Kidney (tissue), 22 donors: ENCODE data around the gene CYP1A2. TPM values are rescaled to one million over a fixed set of nuclear protein-coding genes. Genes with fewer than 3 reads are reported as not detected.

Experiments
- DNase-seq, 5 donors: peaks; one replicate each; pipeline ENCODE4 v3.0.0-alpha.2; 2013 to 2020
- FAIRE-seq: peaks from 2 replicates; lab custom pipeline; 2012; peaks lifted over from hg19 to GRCh38; lab: Jason Lieb, UNC
- H3K27ac ChIP-seq, 2 donors: one replicate each; pipeline ENCODE4 v1.7.0; 2013; ENCODE audit warnings: low read depth in 2 of 2, low read length in 2 of 2, inconsistent platforms in 1 of 2
- H3K27me3 ChIP-seq: one replicate; pipeline ENCODE4 v1.7.1; 2013; ENCODE audit warnings: low read length, inconsistent platforms; ENCODE audit not compliant: control insufficient read depth, insufficient read depth
- H3K36me3 ChIP-seq, 3 donors: one replicate each; pipeline versions ENCODE4 v1.7.0 to v1.7.1; 2013; ENCODE audit warnings: low read length in 3 of 3, control low read depth in 1 of 3, inconsistent platforms in 1 of 3; ENCODE audit not compliant: insufficient read depth in 3 of 3, control insufficient read depth in 2 of 3
- H3K4me1 ChIP-seq, 3 donors: one replicate each; pipeline versions ENCODE4 v1.7.0 to v1.7.1; 2013; ENCODE audit warnings: low read length in 3 of 3, inconsistent platforms in 1 of 3, low read depth in 1 of 3; ENCODE audit not compliant: control insufficient read depth in 2 of 3, insufficient read depth in 2 of 3
- H3K4me3 ChIP-seq, 3 donors: one replicate each; pipeline versions ENCODE4 v1.7.0 to v1.8.1; 2013; ENCODE audit warnings: low read length in 3 of 3, control low read depth in 1 of 3, inconsistent platforms in 1 of 3
- H3K9ac ChIP-seq, 3 donors: one replicate each; pipeline versions ENCODE4 v1.7.0 to v1.7.1; 2013; ENCODE audit warnings: low read length in 3 of 3, control low read depth in 1 of 3, inconsistent platforms in 1 of 3
- H3K9me3 ChIP-seq, 3 donors: one replicate each; pipeline versions ENCODE4 v1.7.0 to v1.7.1; 2013; ENCODE audit warnings: low read length in 3 of 3, control low read depth in 1 of 3, inconsistent platforms in 1 of 3; ENCODE audit not compliant: control insufficient read depth in 2 of 3, insufficient read depth in 1 of 3
- CTCF ChIP-seq: IDR thresholded peaks from 3 replicates; pipeline ENCODE4 v1.5.1; 2012; ENCODE audit warnings: mild to moderate bottlenecking, moderate library complexity, borderline replicate concordance; ENCODE audit not compliant: insufficient read depth; ENCODE audit errors: extremely low read depth
- intact Hi-C: fragments of 100-400 bp; cut with DNase I; formaldehyde crosslinking; loops from one replicate; pipeline ENCODE4 v1.11.1; 2022
- long read RNA-seq, 10 donors: library from polyadenylated mRNA in 1 of 10; unstranded in 1 of 10; transcript quantifications; one replicate each; pipeline ENCODE4 v2.0.0 and lab custom pipeline, GENCODE V29; 2021 to 2026
- polyA plus RNA-seq: library from polyadenylated mRNA; stranded (reverse); fragments of 350-450 nt; fragmentation: Illumina TruSeq; extraction: RNeasy Lipid Tissue Mini Kit (QIAGEN cat#74804); gene quantifications from one replicate; pipeline ENCODE4 v1.2.3, GENCODE V29; 2014; ENCODE audit warnings: low read depth, low replicate concordance; ENCODE audit not compliant: insufficient read depth
- total RNA-seq: library from RNA; stranded (reverse); fragmentation: NEBNext Ultra II Directional; extraction: Animal tissue kit (Norgen Biotek cat#: 25700); gene quantifications from one replicate; pipeline ENCODE4 v1.2.1, GENCODE V29; 2021
- donor health status: control.
- donor health status: control.
- donor health status: control.
- donor health status: control.
- donor health status: control.
- donor health status: DM: yes; HTN: yes; CAD: no.
- donor health status: Normal renal cell carcinoma (clear cell type).

The CYP1A2 gene
- total RNA-seq (not detected), polyA plus RNA-seq (not detected)
- long read RNA-seq, donor 1, result 0 reads
- long read RNA-seq, donor 2, result 0 reads
- long read RNA-seq, donor 3, result 0 reads
- long read RNA-seq, donor 4, result 0 reads
- long read RNA-seq, donor 5, result 0 reads
- long read RNA-seq, donor 6, result 0 reads
- long read RNA-seq, donor 7, result 0 reads
- long read RNA-seq, donor 8, result 0 reads
- long read RNA-seq, donor 9, result 0 reads
- long read RNA-seq, donor 10, result 0 reads

- H3K27me3 ChIP-seq, result no peaks in the 10 kb centered on the region
- TF ChIP-seq CTCF, result no peak
- no peaks in the 10 kb centered on the region for H3K4me1 ChIP-seq
- H3K36me3 ChIP-seq, result no peaks in the 10 kb centered on the region
- no peak within 1 kb of the TSS for H3K4me3 ChIP-seq
- H3K9me3 ChIP-seq, result no peaks in the 10 kb centered on the region
- no peak for FAIRE-seq
- H3K9ac ChIP-seq, result no peak within 1 kb of the TSS
- no peak for DNase-seq
- H3K27ac ChIP-seq, result no peak within 1 kb of the TSS
- intact Hi-C loops, result no loop called here
Observed at GRCh38 chr15:74748322-74748946, at the start of gene CYP1A2. CYP1A2 (plus strand) TSS chr15:74748845; CDS start chr15:74749739, 894 bp downstream.

GRCh38 chr15:74709011-74709410, 39.6 kb upstream of the CYP1A2 start:
- intact Hi-C loops, result no loop called here
- FAIRE-seq, result no peak
- H3K36me3 ChIP-seq, result no peaks in the 10 kb centered on the region
- no peak overlapping the region for H3K9ac ChIP-seq
- H3K4me1 ChIP-seq, result no peaks in the 10 kb centered on the region
- H3K27me3 ChIP-seq, result no peaks in the 10 kb centered on the region
- H3K27ac ChIP-seq, result no peak overlapping the region
- H3K9me3 ChIP-seq, result no peaks in the 10 kb centered on the region
- H3K4me3 ChIP-seq, result no peak overlapping the region
- DNase-seq, result no peak
- TF ChIP-seq CTCF, result no peak

GRCh38 chr15:74709892-74710291, 38.8 kb upstream of the CYP1A2 start:
- Histone ChIP-seq H3K4me3 (no peak overlapping the region), H3K36me3 (no peaks in the 10 kb centered on the region), H3K27me3 (no peaks in the 10 kb centered on the region), H3K27ac (no peak overlapping the region), H3K4me1 (no peaks in the 10 kb centered on the region), H3K9ac (no peak overlapping the region), H3K9me3 (no peaks in the 10 kb centered on the region)
- FAIRE-seq (no peak), DNase-seq (no peak)
- intact Hi-C loops, result no loop called here
- TF ChIP-seq CTCF, result no peak
